Caco-2 (cell line): ENCODE measurements around the gene EVL. TPM values are rescaled to one million over a fixed set of nuclear protein-coding genes. Genes with fewer than 3 reads are reported as not detected.

Experiments used
- BruUV-seq: library from RNA; stranded (reverse); fragments of 400-500 nt; replicated peaks from 2 replicates; lab custom pipeline; 2021; lab: Mats Ljungman, UMichigan
- CTCF ChIA-PET: fragments of 300-600 bp; sonication (Branson Sonifier 250); formaldehyde crosslinking; loops from one replicate; lab custom pipeline; 2022; ENCODE audit warnings: antibody characterized with exemption; lab: Charles Lee
- POLR2A ChIA-PET: fragments of 300-600 bp; sonication (Branson Sonifier 250); formaldehyde crosslinking; loops from one replicate; lab custom pipeline; 2022; ENCODE audit warnings: antibody characterized with exemption; lab: Charles Lee
- DNase-seq, 2 experiments: peaks; one replicate each; pipeline versions ENCODE4 v3.0.0 to v3.0.0-alpha.2; 2020 to 2022
- H3K27me3 ChIP-seq: replicated peaks from 2 replicates; pipeline ENCODE4 v1.6.0; 2011; ENCODE audit warnings: low read length; ENCODE audit not compliant: control insufficient read depth, insufficient read depth
- H3K36me3 ChIP-seq: 2 replicates; pipeline ENCODE4 v1.5.1; 2011; ENCODE audit warnings: low read length; ENCODE audit not compliant: control insufficient read depth, insufficient read depth
- H3K4me1 ChIP-seq: fragments of 250-450 bp; sonication (Bioruptor Pico); 2 replicates; pipeline ENCODE4 v1.5.1; 2020; ENCODE audit warnings: mild to moderate bottlenecking
- H3K4me3 ChIP-seq: 2 replicates; pipeline ENCODE4 v1.5.1; 2011; ENCODE audit warnings: low read depth, mild to moderate bottlenecking, control low read depth, low read length
- H3K9me3 ChIP-seq: fragments of 250-450 bp; sonication (Bioruptor Pico); 2 replicates; pipeline ENCODE4 v1.5.1; 2020; ENCODE audit warnings: mild to moderate bottlenecking, moderate library complexity
- H3K27ac Mint-ChIP-seq: one replicate; pipeline ENCODE4 v1.8.0; 2022; ENCODE audit warnings: mixed read lengths; ENCODE audit not compliant: unreplicated experiment
- H3K27me3 Mint-ChIP-seq: one replicate; pipeline ENCODE4 v1.8.0; 2022; ENCODE audit warnings: mixed read lengths; ENCODE audit not compliant: insufficient read depth, unreplicated experiment
- H3K36me3 Mint-ChIP-seq: one replicate; pipeline ENCODE4 v1.8.0; 2022; ENCODE audit warnings: mild to moderate bottlenecking, mixed read lengths; ENCODE audit not compliant: insufficient read depth, unreplicated experiment
- H3K4me1 Mint-ChIP-seq: one replicate; pipeline ENCODE4 v1.8.0; 2022; ENCODE audit warnings: low read depth, mixed read lengths; ENCODE audit not compliant: unreplicated experiment
- H3K4me3 Mint-ChIP-seq: one replicate; pipeline ENCODE4 v1.8.0; 2022; ENCODE audit warnings: mild to moderate bottlenecking, moderate library complexity, mixed read lengths; ENCODE audit not compliant: unreplicated experiment
- H3K9me3 Mint-ChIP-seq: one replicate; pipeline ENCODE4 v1.8.0; 2022; ENCODE audit warnings: mixed read lengths; ENCODE audit not compliant: unreplicated experiment
- CTCF ChIP-seq, 2 experiments: fragments of 200-600 bp in 1 of 2; IDR thresholded peaks; 1 replicate in 1 of 2; 2 replicates in 1 of 2; pipeline versions ENCODE4 v1.5.1 to v1.8.0; 2011 to 2022; ENCODE audit warnings: antibody characterized with exemption in 1 of 2, control low read depth in 1 of 2, inconsistent platforms in 1 of 2, low read depth in 1 of 2, low read length in 1 of 2, mild to moderate bottlenecking in 1 of 2, moderate library complexity in 1 of 2; ENCODE audit not compliant: insufficient read depth in 1 of 2, severe bottlenecking in 1 of 2, unreplicated experiment in 1 of 2
- intact Hi-C: fragments of 100-400 bp; cut with micrococcal nuclease; formaldehyde crosslinking; loops from one replicate; pipeline ENCODE4 v1.10.0; 2022; ENCODE audit not compliant: unreplicated experiment
- total RNA-seq: library from RNA; stranded (reverse); gene quantifications from 2 replicates; pipeline ENCODE4 v1.2.3, GENCODE V29; 2022

The EVL gene
- total RNA-seq, 1 experiment from 2014 or later = 14.2 TPM

- no peak for TF ChIP-seq CTCF (IDR thresholded peaks at IDR 0.05; ENCODE audit: insufficient read depth in 1 of 2, low read depth in 1 of 2, low read length in 1 of 2, severe bottlenecking in 1 of 2, unreplicated experiment in 1 of 2)
- no peak overlapping the region for H3K4me3 Mint-ChIP-seq
- H3K9me3 Mint-ChIP-seq = no peaks in the 10 kb centered on the region
- Histone ChIP-seq H3K27me3 (no peaks in the 10 kb centered on the region), H3K36me3 (no peaks in the 10 kb centered on the region), H3K9me3 (no peaks in the 10 kb centered on the region), H3K4me3 (no peak overlapping the region), H3K4me1 (no peaks in the 10 kb centered on the region)
- ChIA-PET CTCF (no interaction called here), POLR2A (no interaction called here)
- intact Hi-C loops = no loop called here
- DNase-seq = no peak
- H3K4me1 Mint-ChIP-seq = no peaks in the 10 kb centered on the region
- H3K27ac Mint-ChIP-seq = no peak overlapping the region
- no TSS peak for BruUV-seq
- H3K36me3 Mint-ChIP-seq = peaks cover 6% of the 10 kb centered on the region
- H3K27me3 Mint-ChIP-seq = peaks cover 10% of the 10 kb centered on the region
These were observed 107.6 kb downstream of the EVL start for GRCh38 chr14:100172811-100173210.

GRCh38 chr14:100173353-100173752, 108.1 kb downstream of the EVL start:
- no TSS peak for BruUV-seq
- peak in 1 of 2 experiments; percentile 14 for TF ChIP-seq CTCF (IDR thresholded peaks at IDR 0.05; ENCODE audit: insufficient read depth in 1 of 2, low read depth in 1 of 2, low read length in 1 of 2, severe bottlenecking in 1 of 2, unreplicated experiment in 1 of 2)
- Histone ChIP-seq H3K4me3 (no peak overlapping the region), H3K9me3 (no peaks in the 10 kb centered on the region), H3K4me1 (no peaks in the 10 kb centered on the region), H3K27me3 (no peaks in the 10 kb centered on the region), H3K36me3 (no peaks in the 10 kb centered on the region)
- no peaks in the 10 kb centered on the region for H3K4me1 Mint-ChIP-seq
- POLR2A ChIA-PET = no interaction called here
- CTCF ChIA-PET = no interaction called here
- H3K27ac Mint-ChIP-seq = no peak overlapping the region
- H3K9me3 Mint-ChIP-seq = no peaks in the 10 kb centered on the region
- intact Hi-C loops = no loop called here
- no peak for DNase-seq
- no peak overlapping the region for H3K4me3 Mint-ChIP-seq
- H3K36me3 Mint-ChIP-seq = peaks cover 6% of the 10 kb centered on the region
- peaks cover 10% of the 10 kb centered on the region for H3K27me3 Mint-ChIP-seq

GRCh38 chr14:100176811-100177327, 111.6 kb downstream of the EVL start:
- ChIA-PET CTCF (no interaction called here), POLR2A (no interaction called here)
- Histone ChIP-seq H3K9me3 (no peaks in the 10 kb centered on the region), H3K4me3 (no peak overlapping the region), H3K27me3 (no peaks in the 10 kb centered on the region), H3K36me3 (no peaks in the 10 kb centered on the region), H3K4me1 (no peaks in the 10 kb centered on the region)
- no peak for TF ChIP-seq CTCF (IDR thresholded peaks at IDR 0.05; ENCODE audit: insufficient read depth in 1 of 2, low read depth in 1 of 2, low read length in 1 of 2, severe bottlenecking in 1 of 2, unreplicated experiment in 1 of 2)
- Mint-ChIP-seq H3K4me3 (no peak overlapping the region), H3K27ac (no peak overlapping the region), H3K36me3 (peaks cover 6% of the 10 kb centered on the region), H3K4me1 (no peaks in the 10 kb centered on the region), H3K9me3 (no peaks in the 10 kb centered on the region), H3K27me3 (peaks cover 6% of the 10 kb centered on the region)
- DNase-seq = no peak
- no TSS peak for BruUV-seq
- intact Hi-C loops = no loop called here
